NCI-H524 treated with DMSO at 0.1 percent for 48 hours (cell line): Measurements from ENCODE around the gene HDHD5.

Source experiments
- DNase-seq: peaks from one replicate; lab custom pipeline; 2025; lab: John Stamatoyannopoulos, UW

The HDHD5 gene

GRCh38 chr22:17158568-17159503, at the start of gene HDHD5:
TSS of gene HDHD5 (minus strand) at chr22:17159277. CDS start at chr22:17159251, 26 bp downstream.
- peak; percentile 31 for DNase-seq

GRCh38 chr22:17205432-17205831, 46.4 kb upstream of the HDHD5 start:
- DNase-seq = peak; percentile 61

- DNase-seq = no peak
Measured at GRCh38 chr22:17201285-17201945, 42.3 kb upstream of the HDHD5 start.

- peak; percentile 19 for DNase-seq
Measured at GRCh38 chr22:17199003-17199731, 40.1 kb upstream of the HDHD5 start.

GRCh38 chr22:17198170-17199002, 39.3 kb upstream of the HDHD5 start:
- peak; percentile 4 for DNase-seq

- DNase-seq = no peak
Measured at GRCh38 chr22:17194213-17194612, 35.1 kb upstream of the HDHD5 start.

GRCh38 chr22:17192186-17192585, 33.1 kb upstream of the HDHD5 start:
- no peak for DNase-seq

- no peak for DNase-seq
Measured at GRCh38 chr22:17191163-17191784, 32.2 kb upstream of the HDHD5 start.

- no peak for DNase-seq
Measured at GRCh38 chr22:17190702-17191101, 31.6 kb upstream of the HDHD5 start.

- DNase-seq = no peak
Measured at GRCh38 chr22:17176715-17177114, 17.6 kb upstream of the HDHD5 start.

- no peak for DNase-seq
Measured at GRCh38 chr22:17172029-17172833, 13.2 kb upstream of the HDHD5 start.

GRCh38 chr22:17171153-17172028, 12.3 kb upstream of the HDHD5 start:
- DNase-seq = peak; percentile 51

GRCh38 chr22:17167486-17167885, 8.4 kb upstream of the HDHD5 start:
- DNase-seq = no peak

GRCh38 chr22:17164392-17165024, 5.4 kb upstream of the HDHD5 start:
- no peak for DNase-seq

- no peak for DNase-seq
Measured at GRCh38 chr22:17162731-17163130, 3.7 kb upstream of the HDHD5 start.

GRCh38 chr22:17161991-17162390, 2.9 kb upstream of the HDHD5 start:
- DNase-seq = no peak

GRCh38 chr22:17159504-17159951, 451 bp upstream of the HDHD5 start:
- no peak for DNase-seq

GRCh38 chr22:17158176-17158567, 905 bp downstream of the HDHD5 start:
- no peak for DNase-seq

- no peak for DNase-seq
Measured at GRCh38 chr22:17157714-17158113, 1.4 kb downstream of the HDHD5 start.
